GM06990 (cell line): ENCODE data around the gene ZNF862.

Source experiments
- DNase-seq: peaks from one replicate; pipeline ENCODE4 v3.0.0-alpha.2; 2011; ENCODE audit not compliant: insufficient read length; ENCODE audit errors: extremely low read depth
- H3K27me3 ChIP-seq: replicated peaks from 2 replicates; pipeline ENCODE4 v1.6.0; 2011; ENCODE audit warnings: low read length; ENCODE audit not compliant: control insufficient read depth, insufficient read depth
- H3K36me3 ChIP-seq: 2 replicates; pipeline ENCODE4 v1.5.1; 2011; ENCODE audit warnings: low read length; ENCODE audit not compliant: control insufficient read depth, insufficient read depth
- H3K4me3 ChIP-seq: replicated peaks from 2 replicates; pipeline ENCODE4 v1.5.1; 2011; ENCODE audit warnings: low read depth, mild to moderate bottlenecking, control low read depth, low read length
- TF ChIP-seq, protein P1 (sequence below): IDR thresholded peaks from 2 replicates; pipeline ENCODE4 v1.5.1; 2011; ENCODE audit warnings: low read length, control low read depth, mild to moderate bottlenecking, inconsistent platforms; ENCODE audit not compliant: insufficient read depth, poor library complexity, severe bottlenecking

Gene ZNF862

DNA sequence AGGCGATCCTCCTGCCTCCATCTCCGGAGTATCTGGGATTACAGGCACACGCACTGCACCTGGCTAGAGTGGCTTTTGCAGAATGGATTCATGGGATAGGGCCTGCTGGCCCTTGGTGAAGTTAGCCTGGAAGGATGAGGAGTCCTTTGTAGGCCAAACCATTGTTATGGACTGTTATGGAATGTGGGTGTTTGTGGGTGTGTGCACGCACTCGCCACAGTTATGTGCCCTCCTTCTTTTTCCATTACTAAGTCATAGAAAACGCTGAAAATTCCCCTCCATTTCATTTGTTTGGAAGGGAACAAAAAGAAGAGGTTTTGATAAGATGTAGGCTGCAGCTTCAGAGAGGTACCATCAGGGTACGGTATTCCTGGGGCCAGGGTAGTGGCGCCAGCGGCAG, 15.0 kb downstream of the ZNF862 start:
- Histone ChIP-seq H3K4me3 (no peak overlapping the region), H3K36me3 (no peaks in the 10 kb centered on the region), H3K27me3 (no peaks in the 10 kb centered on the region)
- TF ChIP-seq, protein P1, sequence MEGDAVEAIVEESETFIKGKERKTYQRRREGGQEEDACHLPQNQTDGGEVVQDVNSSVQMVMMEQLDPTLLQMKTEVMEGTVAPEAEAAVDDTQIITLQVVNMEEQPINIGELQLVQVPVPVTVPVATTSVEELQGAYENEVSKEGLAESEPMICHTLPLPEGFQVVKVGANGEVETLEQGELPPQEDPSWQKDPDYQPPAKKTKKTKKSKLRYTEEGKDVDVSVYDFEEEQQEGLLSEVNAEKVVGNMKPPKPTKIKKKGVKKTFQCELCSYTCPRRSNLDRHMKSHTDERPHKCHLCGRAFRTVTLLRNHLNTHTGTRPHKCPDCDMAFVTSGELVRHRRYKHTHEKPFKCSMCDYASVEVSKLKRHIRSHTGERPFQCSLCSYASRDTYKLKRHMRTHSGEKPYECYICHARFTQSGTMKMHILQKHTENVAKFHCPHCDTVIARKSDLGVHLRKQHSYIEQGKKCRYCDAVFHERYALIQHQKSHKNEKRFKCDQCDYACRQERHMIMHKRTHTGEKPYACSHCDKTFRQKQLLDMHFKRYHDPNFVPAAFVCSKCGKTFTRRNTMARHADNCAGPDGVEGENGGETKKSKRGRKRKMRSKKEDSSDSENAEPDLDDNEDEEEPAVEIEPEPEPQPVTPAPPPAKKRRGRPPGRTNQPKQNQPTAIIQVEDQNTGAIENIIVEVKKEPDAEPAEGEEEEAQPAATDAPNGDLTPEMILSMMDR: no peak
- no peak for DNase-seq

DNA sequence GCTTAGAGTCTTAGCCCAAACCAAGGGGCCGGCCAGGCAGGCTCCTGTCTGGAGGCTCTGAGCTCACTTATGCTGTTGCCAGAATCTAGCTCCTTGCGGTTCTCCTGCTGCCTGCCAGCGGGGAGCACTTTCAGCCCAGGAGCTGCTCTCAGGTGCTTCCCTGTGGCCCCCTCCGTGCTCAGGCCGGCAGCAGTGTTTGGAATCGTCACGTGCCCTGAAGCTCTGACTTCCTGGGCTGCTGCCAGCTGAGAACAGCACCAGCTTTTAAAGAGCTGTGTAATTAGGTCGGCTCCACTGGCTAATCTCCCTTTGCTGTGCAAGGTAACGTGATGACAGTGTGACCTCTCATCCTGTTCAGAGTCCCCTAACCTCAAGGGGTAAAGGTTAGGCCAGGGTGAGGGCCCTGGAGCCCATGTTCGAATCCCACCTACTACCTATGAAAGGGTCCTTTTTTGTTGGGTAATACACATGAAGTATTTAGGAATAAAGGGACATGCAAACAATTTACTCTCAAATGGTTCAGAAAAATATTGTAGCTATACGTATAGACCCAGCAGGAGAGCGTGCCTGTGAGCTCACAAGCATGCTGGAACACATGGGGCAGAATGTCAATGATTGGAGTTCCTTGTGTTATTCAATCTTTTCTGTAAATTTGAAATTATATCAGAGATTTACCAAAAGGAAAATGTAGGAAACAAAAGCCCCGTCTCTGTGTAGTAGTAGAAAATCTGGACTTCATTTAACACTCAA, 16.6 kb downstream of the ZNF862 start:
- H3K36me3 ChIP-seq: no peaks in the 10 kb centered on the region
- no peak overlapping the region for H3K4me3 ChIP-seq
- H3K27me3 ChIP-seq: no peaks in the 10 kb centered on the region
- TF ChIP-seq, protein P1: no peak
- no peak for DNase-seq

DNA sequence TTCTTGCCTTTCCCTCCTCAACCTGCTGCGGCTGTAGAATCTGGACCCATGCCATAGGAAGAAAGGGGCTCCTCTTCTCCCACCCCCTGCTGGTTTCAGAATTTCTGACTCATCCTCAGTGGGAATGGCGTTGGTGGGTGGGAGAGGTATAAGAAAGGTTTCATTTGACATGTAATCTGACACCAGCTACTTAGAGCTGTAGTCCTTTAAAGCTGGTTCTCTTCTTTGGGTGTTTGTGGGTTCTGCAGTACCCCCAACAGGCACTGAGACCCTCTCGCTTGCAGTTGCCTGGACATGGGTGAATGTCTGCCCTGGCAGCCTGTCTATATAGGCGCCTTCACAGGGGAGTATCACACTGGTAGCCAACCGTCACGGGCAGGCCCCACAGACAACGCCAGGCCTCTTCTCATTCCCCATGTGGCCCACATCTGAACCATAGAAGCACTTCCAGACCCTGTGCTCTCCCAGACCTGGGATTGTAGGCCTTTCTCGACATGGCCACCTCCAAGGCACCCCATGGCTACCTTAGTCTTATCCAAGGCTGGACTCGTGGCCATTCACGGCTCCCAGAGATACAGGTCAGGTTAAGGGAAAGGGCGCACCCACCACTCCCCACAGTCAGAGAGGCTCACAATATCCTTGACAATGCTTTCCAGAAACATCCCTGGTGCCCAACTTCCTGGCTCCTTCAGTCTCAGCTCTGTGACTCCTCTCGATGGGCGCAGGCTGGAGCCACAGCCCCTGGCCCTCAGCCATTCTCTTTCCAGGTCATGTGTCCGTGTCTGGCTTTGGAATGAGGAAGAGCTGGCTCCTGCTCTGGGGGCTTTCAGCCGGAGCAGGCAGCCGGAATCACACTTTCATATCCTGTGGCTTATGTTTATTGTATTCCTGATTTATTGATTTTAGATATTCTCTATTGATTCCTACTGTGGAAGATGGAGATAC, 17.5 kb downstream of the ZNF862 start:
- no peaks in the 10 kb centered on the region for H3K27me3 ChIP-seq
- H3K4me3 ChIP-seq: no peak overlapping the region
- TF ChIP-seq, protein P1: no peak
- H3K36me3 ChIP-seq: peaks cover 2% of the 10 kb centered on the region
- DNase-seq: no peak

DNA sequence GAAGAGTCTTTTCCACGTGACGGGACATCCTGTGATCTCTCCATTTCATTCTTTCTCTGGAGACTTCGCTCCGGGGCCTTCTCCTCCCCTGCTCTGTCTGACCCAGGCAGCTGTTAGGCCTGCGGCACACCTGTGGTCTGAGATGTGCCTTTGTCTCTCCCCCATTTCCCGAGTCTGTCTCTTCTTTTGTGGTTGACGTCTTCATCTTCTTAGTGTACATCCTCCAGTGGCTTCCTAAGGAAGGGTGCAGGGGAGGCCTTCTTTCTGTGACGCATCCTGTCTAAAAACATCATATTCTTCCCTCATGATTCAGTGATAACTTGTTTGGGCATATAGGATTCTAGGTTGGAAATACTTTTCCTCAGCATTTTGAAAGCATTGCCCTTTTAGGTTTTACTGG, 18.4 kb downstream of the ZNF862 start:
- Histone ChIP-seq H3K27me3 (no peaks in the 10 kb centered on the region), H3K4me3 (no peak overlapping the region), H3K36me3 (peaks cover 2% of the 10 kb centered on the region)
- TF ChIP-seq, protein P1: no peak
- DNase-seq: no peak

DNA sequence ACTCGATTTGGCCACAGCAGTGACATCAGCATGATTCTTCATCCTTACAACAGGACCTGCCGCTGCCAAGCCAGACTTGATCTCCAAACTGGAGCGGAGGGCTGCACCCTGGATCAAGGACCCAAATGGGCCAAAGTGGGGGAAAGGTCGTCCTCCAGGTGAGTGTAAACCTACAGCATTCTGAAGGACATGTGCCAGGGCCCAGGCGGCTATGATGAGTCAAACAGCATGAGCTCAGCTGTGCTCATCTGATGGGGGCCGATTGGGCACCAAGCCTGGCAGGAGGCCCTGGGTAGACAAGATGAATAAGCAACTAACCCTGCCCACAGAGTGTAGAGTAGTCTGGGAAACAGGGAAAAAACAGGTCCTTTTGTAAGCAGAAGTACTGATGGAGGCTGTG, 21.2 kb downstream of the ZNF862 start:
- DNase-seq: no peak
- Histone ChIP-seq H3K4me3 (no peak overlapping the region), H3K36me3 (peaks cover 2% of the 10 kb centered on the region), H3K27me3 (no peaks in the 10 kb centered on the region)
- TF ChIP-seq, protein P1: no peak
